Liver (tissue), 3 donors: ENCODE measurements around the gene STAT6.

Source experiments
- GABPA ChIP-seq, 2 donors: IDR thresholded peaks in 1 of 2; conservative IDR thresholded peaks in 1 of 2; 2 replicates each; pipeline ENCODE4 v1.6.1; 2016; ENCODE audit warnings: antibody characterized with exemption in 2 of 2, mild to moderate bottlenecking in 1 of 2, moderate library complexity in 1 of 2
- HNF4A ChIP-seq, 2 donors: conservative IDR thresholded peaks; 2 replicates each; pipeline ENCODE4 v1.6.1; 2016; ENCODE audit warnings: antibody characterized with exemption in 2 of 2, mild to moderate bottlenecking in 2 of 2
- HNF4G ChIP-seq: IDR thresholded peaks from 2 replicates; pipeline ENCODE4 v1.6.1; 2016; ENCODE audit warnings: antibody characterized with exemption
- JUND ChIP-seq, 2 donors: IDR thresholded peaks; 2 replicates each; pipeline ENCODE4 v1.6.1; 2016; ENCODE audit warnings: antibody characterized with exemption in 2 of 2
- NR2F2 ChIP-seq: IDR thresholded peaks from 2 replicates; pipeline ENCODE4 v1.6.1; 2016; ENCODE audit warnings: antibody characterized with exemption
- RAD21 ChIP-seq, 2 donors: IDR thresholded peaks; 2 replicates each; pipeline ENCODE4 v1.6.1; 2016; ENCODE audit warnings: antibody characterized with exemption in 2 of 2, mild to moderate bottlenecking in 2 of 2
- RXRA ChIP-seq, 2 donors: IDR thresholded peaks; 2 replicates each; pipeline ENCODE4 v1.6.1; 2017 to 2018; ENCODE audit warnings: antibody characterized with exemption in 2 of 2, mild to moderate bottlenecking in 1 of 2
- YY1 ChIP-seq: IDR thresholded peaks from 2 replicates; pipeline ENCODE4 v1.6.1; 2016; ENCODE audit warnings: antibody characterized with exemption, mild to moderate bottlenecking
- TF ChIP-seq, protein P1 (sequence below): fragments of 150-350 bp; IDR thresholded peaks from 2 replicates; pipeline ENCODE4 v1.5.1; 2017; ENCODE audit warnings: improper control_type of control experiment, low read depth, low read length; ENCODE audit not compliant: missing input control
- donor health status: healthy.
- donor health status: healthy.

DNA sequence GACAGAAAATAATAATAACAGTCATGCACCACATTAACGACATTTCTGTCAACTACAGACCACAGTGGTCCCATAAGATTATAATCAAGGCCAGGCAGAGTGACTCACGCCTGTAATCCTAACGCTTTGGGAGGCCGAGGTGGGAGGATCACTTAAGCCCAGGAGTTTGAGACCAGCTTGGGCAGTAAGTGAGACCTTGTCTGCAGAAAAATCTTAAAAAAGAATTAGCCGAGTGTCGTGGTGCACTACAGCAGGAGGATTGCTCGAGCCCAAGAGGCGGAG lies 13.7 kb downstream of the STAT6 start:
- TF ChIP-seq, protein P1, sequence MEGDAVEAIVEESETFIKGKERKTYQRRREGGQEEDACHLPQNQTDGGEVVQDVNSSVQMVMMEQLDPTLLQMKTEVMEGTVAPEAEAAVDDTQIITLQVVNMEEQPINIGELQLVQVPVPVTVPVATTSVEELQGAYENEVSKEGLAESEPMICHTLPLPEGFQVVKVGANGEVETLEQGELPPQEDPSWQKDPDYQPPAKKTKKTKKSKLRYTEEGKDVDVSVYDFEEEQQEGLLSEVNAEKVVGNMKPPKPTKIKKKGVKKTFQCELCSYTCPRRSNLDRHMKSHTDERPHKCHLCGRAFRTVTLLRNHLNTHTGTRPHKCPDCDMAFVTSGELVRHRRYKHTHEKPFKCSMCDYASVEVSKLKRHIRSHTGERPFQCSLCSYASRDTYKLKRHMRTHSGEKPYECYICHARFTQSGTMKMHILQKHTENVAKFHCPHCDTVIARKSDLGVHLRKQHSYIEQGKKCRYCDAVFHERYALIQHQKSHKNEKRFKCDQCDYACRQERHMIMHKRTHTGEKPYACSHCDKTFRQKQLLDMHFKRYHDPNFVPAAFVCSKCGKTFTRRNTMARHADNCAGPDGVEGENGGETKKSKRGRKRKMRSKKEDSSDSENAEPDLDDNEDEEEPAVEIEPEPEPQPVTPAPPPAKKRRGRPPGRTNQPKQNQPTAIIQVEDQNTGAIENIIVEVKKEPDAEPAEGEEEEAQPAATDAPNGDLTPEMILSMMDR: no peak
- TF ChIP-seq NR2F2 (no peak), RAD21 (IDR thresholded peaks at IDR 0.05) (no peak), HNF4G (no peak), YY1 (no peak), RXRA (IDR thresholded peaks at IDR 0.05) (no peak), JUND (IDR thresholded peaks at IDR 0.05) (no peak), GABPA (IDR thresholded peaks at IDR 0.05 in 1 of 2, conservative IDR thresholded peaks at IDR 0.05 in 1 of 2) (no peak), HNF4A (conservative IDR thresholded peaks at IDR 0.05) (no peak)
